SW480 (cell line): ENCODE results near the gene CADPS.

Source experiments
- DNase-seq: peaks from one replicate; pipeline ENCODE4 v3.0.0-alpha.2; 2016; ENCODE audit warnings: low spot score

CADPS gene

DNA sequence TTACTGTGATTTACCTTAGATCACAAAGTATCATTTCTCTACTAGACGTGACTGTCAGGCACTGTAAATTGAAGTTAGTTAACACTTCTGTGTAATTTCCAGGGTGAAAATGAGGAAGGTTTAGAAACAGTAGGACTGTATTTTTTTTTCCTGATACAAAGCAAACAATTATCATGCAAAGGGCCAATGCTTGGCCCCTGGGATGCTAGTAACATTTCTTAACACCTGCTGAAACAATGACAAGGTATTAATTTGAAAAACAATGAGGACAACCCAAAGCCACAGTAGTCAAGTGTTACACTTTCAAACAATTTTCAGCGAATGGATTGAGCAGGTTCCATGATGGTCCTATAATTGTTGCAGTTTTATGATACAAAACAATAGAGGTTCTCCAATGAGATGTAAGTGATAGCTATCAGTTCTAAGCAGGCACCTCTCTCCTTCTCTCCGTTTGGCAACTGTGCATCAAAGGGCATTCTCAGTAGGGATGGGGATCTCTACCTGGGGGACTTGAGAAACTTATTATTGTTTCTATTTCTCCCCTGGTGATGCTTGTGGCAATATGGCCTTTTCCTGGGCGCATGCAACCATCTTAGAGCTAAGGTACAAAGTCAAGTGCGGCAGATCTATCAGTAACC is 435.9 kb downstream of the CADPS start:
- no peak for DNase-seq

- no peak for DNase-seq
These were observed 438.4 kb downstream of the CADPS start for GRCh38 chr3:62436785-62437184.

DNA sequence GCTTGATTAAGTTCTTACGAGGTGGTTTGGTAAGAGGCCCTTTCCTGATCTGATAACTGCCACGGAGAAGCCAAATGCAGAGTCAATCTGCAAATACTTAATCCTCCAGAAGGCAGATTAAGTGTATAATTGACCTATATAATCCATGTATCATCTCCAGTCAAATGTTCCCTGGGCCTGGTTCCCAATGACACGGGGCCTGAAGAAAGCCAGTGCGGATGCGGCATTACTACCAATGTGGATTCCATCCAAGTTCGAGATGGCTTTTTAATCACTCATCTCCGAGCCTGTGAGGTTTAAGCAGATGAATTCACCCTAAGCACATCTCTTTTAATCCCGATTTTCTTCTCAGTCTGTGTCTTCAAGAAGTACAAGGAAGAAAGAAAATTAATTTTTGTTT is 441.8 kb downstream of the CADPS start:
- DNase-seq = no peak

GRCh38 chr3:62421207-62421606 is 454.0 kb downstream of the CADPS start:
- no peak for DNase-seq

- DNase-seq = no peak
These were observed 459.1 kb downstream of the CADPS start for GRCh38 chr3:62416144-62416543.

DNA sequence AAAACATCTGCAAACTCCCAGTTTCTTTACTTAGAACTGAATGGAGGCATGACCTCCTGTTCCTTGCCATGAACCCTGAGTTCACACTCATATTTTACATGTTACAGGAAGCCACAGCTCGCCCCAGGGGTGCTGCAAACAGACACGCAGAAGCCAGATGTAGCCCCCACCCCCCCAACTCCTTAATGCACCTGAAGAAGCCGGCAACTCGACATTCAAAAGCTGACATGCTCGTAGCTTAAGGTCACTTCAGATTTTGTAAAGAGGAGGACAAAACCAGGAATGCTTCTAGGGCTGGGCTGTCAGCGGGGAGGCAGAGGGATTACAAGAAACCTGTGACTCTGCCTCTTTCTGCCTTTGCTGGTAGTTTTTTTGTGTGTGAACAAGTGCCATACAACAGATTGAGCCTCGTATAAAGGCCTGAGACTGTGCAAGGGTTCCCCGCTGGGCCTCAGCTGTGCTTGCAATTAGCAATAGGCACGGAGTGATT is 459.9 kb downstream of the CADPS start:
- no peak for DNase-seq

- DNase-seq = no peak
These were observed 460.4 kb downstream of the CADPS start for GRCh38 chr3:62414786-62415185.

DNA sequence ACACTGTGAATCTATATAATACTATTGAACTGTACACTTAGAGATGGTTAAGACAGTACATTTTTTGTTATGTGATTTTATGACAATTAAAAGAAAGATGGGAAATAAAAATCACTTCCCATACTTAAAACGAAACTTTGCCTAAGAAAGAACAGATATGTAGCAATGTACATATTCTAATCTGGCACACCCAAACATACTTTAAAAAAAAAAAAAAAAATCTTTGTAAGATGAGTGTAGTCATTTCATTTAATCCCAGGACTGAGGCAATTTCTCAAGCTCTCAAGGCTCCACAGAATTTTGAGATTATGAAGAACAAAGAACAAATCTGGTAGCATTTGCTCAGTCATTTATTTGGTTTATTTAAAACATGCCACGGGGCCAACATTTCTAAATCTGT is 461.5 kb downstream of the CADPS start:
- no peak for DNase-seq

GRCh38 chr3:62406945-62407344 is 468.3 kb downstream of the CADPS start:
- DNase-seq = no peak

DNA sequence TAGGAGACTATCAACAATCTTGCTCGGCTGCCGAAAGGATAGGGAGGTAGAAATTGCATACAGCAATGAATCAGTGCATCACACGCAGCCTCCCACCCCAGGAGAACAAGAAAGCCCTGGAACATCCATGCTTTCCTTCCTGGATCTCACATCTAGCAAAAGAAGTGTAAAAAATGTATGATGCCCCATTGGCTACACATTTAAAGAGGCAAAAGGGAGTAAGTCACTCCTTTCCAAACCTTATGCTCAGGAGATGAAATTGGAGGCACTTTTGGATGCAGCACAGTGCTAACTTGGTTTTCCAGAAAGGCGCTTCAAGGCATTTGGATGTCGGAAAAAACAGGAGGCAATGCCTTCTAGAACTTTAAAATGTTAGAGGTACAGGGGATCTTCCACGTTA is 469.6 kb downstream of the CADPS start:
- DNase-seq = no peak

DNA sequence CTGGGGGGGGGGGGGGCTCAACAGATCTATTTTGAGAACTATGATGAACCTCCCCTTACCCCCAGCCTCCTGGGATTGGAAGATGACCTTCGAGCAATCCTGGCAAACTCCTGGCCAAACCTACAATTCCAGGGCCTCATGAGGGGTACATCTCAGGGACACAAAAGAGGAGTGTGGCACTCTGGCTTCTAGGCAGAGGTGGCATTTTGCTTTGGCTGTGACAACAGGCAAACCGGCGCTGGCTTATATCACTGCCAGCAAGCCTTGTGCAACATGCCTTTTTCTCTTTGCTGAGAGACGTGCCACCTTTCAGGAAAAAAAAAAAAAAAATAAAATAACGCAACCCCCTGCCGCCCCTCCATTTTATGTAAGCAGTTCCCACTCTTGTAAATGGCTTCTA is 470.1 kb downstream of the CADPS start:
- no peak for DNase-seq

- no peak for DNase-seq
These were observed 470.9 kb downstream of the CADPS start for GRCh38 chr3:62404321-62404720.

GRCh38 chr3:62403765-62404164 is 471.5 kb downstream of the CADPS start:
- DNase-seq = no peak

DNA sequence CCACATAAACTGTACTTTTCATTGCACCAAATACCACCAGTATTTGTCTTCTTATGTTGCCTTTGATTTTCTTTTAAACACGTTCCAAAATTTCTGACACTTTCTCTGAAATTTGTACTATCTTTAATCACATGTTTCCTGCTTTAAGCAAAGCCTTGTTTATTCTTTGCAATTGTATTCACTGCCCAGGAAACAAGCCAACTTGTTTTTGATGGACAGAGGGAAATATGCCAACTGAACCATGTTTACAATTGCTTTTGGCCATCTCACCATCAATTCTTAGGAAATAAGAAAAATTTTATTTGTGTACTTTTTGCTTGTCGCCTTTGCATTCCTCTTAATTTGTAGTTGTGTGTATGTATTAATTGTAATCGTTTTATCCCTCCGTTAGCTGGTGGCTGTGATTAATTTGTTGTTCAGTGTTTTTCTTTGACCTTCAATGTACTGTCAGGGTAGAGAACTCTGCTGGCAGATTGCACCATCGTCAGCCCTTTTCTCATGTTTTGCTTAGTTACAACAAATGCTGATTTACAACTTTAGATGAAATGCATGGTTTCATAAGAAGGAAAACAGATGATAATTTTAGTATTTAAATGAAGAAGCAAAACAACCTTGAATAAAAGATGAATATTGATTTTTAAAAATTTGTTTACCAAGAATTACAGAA is 482.5 kb downstream of the CADPS start:
- DNase-seq = no peak

- no peak for DNase-seq
These were observed 488.0 kb downstream of the CADPS start for GRCh38 chr3:62387251-62387650.

DNA sequence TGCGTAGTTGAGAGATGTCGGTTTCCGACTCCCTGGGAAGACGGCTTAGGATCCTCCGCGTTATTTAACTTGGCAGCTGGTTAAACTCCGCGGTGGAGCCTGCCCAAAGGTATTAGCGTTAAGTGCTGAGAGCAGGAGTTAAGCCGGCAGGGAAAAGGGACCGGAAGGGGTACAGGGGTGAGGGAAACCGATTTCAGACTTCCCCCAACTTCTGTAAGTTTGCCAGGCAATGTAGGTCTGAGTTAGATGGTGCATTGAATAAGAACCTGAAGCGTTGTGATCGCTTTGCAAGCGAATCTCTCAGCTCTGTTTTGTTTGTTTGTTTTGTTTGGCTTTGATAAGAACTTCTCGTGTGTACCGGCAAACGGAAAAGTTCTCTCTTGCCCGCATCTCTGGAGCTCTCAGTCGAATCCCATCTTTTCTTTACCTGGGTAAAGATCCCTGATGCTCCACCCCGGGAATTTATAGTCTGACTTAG is 495.9 kb downstream of the CADPS start:
- no peak for DNase-seq

DNA sequence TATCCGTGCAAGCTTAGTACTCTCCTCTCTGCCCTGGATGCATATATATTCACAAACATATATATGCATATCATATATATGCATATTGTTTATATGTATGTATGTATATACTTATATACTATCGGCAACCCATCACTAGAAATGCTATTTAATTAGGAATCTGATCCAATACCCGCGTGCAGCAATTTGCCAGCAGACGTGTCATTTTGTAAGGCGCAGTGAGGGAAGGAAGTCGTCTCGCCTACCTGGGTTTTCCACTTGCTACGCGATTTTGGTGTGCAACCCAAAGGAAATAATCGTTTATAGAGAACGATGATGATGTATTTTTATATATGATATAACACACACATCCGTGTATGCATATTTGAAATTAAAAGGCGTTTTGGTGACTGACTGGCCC is 496.3 kb downstream of the CADPS start:
- no peak for DNase-seq

GRCh38 chr3:62378311-62378789 is 496.9 kb downstream of the CADPS start:
- no peak for DNase-seq

- no peak for DNase-seq
These were observed 498.0 kb downstream of the CADPS start for GRCh38 chr3:62376906-62377877.

DNA sequence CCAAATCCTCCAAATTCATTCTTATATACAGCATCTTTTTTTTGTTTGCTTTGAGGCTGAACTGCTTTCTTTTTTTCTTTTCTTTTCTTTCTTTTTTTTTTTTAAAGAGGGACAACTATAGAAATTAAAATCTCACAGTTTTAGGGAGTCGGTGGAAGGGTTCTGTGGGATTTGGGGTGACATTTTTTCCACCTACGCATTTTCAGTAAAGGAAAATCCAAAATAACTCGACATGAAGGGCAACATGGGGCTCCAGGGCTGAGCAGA is 498.8 kb downstream of the CADPS start:
- no peak for DNase-seq

DNA sequence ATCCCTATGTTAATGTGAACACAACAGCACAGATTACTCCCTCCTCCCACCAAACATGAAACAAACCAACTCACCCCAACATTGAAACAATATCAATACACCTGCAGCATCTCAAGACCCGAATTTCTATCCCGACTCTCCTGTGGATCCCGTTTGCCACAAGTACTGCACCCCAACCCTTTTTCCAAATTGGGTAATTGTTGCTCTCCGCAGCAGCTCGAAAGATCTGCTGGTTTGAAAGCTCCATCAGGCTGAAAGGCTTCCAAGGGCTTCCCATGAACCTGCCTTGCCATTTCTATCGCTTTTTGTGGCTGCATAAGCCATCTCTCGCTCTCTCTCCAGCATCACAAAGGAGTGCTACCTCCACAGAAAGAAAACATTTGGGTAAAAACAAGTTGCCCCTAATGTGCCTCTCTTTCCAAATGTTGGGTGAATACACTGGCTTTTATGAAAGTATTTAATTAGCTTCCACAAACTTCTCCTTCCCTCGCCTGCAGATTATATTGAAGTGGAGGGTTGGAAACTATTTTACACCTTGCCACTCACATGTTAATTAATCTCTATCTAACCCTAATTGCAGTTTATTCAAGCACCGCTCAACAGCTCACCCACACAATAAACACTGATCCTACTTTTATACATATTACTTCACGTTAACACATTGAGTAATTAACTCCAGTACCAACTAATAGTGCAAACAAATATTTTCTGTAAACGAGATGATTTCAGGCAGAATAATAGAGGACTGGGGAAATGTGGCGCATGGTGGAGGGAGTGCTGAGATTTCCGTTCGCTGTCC is 499.4 kb downstream of the CADPS start:
- DNase-seq = no peak
